PFSK-1 (cell line): ENCODE measurements around the gene MOV10L1.

ENCODE experiments used
- POLR2AphosphoS5 ChIP-seq: IDR thresholded peaks from 2 replicates; pipeline ENCODE4 v1.6.1; 2012; ENCODE audit warnings: low read depth, mild to moderate bottlenecking, control low read depth, low read length, moderate library complexity
- TAF1 ChIP-seq: IDR thresholded peaks from 2 replicates; pipeline ENCODE4 v1.6.1; 2012; ENCODE audit warnings: low read length, control low read depth, borderline replicate concordance; ENCODE audit not compliant: insufficient read depth

DNA sequence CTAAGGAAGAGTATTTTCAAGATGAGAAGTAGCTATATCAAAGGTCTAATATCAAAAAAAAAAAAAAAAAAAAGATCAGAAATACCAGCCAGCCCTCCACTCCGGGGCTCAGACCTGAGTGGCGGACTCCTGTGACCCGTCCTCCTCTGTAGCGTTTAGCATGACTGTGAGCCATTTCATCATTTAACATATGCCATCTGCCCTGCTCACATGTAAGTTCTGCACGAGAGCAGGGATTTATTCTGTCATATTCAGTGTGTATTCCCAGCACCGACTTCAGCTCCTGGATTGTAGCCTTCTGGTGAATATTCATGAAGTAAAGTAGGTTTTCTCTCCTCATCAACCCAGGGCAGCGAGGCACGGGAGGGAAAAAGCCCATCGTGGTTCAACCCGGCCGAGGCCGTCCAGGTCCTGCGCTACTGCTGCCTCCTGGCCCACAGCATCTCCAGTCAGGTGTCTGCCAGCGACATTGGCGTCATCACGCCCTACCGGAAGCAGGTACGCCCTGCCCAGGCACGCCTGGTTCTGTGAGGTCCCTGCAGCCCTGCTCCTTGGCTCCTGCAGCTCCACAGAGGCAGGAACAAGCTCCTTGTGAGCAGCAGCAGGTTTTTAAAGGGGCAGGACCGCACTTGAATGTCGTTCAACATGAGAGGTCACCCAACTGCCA, 68.0 kb downstream of the MOV10L1 start:
- no peak for TF ChIP-seq TAF1
- no peak for TF ChIP-seq POLR2AphosphoS5
